Measurements from ENCODE around the gene MAP1LC3B2. TPM values are rescaled to one million over a fixed set of nuclear protein-coding genes. Genes with fewer than 3 reads are reported as not detected.

The MAP1LC3B2 gene
- total RNA-seq, 1 experiment from 2014 or later, result not detected

GRCh38 chr12:116620492-116621191 lies 61.5 kb downstream of the MAP1LC3B2 start:
- DNase-seq (ENCODE audit: low read depth, low spot score), result no peak
- in situ Hi-C loops (cut with HindIII; ENCODE audit: low pct_unique_long_range_greater_than_20kb, low sequenced_read_pairs), result no loop called here

DNA sequence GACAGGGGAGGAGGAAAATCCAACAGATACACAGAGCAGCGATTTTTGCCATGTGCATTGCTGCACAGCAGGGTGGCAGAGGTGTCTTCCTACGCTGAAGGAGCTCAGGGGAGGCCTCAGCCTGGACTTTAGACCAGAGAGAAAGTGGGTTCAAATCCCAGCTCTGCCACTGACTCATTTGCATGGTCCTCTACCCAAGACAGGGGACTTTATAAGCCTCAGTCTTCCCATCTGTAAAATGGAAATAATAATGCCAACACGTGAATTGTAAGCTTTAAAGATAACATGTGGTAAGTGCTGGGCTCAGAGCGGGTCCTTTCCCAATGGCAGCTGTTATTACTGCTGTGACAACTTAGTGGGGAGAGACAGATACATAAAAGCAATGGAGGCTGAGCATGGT lies 62.0 kb downstream of the MAP1LC3B2 start:
- DNase-seq (ENCODE audit: low read depth, low spot score), result no peak
- in situ Hi-C loops (cut with HindIII; ENCODE audit: low pct_unique_long_range_greater_than_20kb, low sequenced_read_pairs), result no loop called here

DNA sequence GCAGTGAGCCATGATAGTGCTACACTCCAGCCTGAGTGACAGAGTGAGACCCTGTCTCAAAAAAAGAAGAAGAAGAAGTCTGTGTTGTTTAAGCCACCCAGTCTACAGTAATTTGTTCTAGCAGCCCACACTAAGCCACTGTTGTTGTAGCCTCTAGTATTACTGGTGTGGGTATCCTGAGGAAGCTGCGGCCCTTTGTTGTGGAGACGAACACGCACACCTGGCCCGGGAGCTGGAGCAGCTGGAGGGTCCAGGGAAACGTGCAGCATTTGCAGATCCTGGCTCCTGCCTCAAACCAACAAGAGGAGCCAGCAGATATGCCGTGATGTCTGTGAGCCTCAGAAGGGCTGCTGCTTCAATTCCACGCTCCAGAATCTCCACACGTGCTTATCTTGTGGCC lies 65.3 kb downstream of the MAP1LC3B2 start:
- in situ Hi-C loops (cut with HindIII; ENCODE audit: low pct_unique_long_range_greater_than_20kb, low sequenced_read_pairs), result no loop called here
- DNase-seq (ENCODE audit: low read depth, low spot score), result no peak

- in situ Hi-C loops (cut with HindIII; ENCODE audit: low pct_unique_long_range_greater_than_20kb, low sequenced_read_pairs), result no loop called here
- no peak for DNase-seq (ENCODE audit: low read depth, low spot score)
These were observed 67.0 kb downstream of the MAP1LC3B2 start for GRCh38 chr12:116626153-116626552.

Other genes with a start within 250 kb of the MAP1LC3B2 start
- gene SPRING1, start 178.7 kb downstream of the MAP1LC3B2 start, total RNA-seq (2014; rRNA removed; shearing (Covaris generic)), result 45.4 and 60.6 TPM in 2 replicates
- gene RNFT2, start 178.9 kb downstream of the MAP1LC3B2 start, total RNA-seq (2014; rRNA removed; shearing (Covaris generic)), result 2.3 and 3.3 TPM in 2 replicates

All from SK-MEL-5 (cell line).